IPS DF 19.7 (cell line): Measurements from ENCODE around the gene EIF2D.
"Not testable (repeated sequence)": the region's sequence is repeated elsewhere in the genome, so short reads cannot be mapped to it uniquely, and the experiment has no call there.

Experiments used
- DNase-seq: peaks from one replicate; pipeline ENCODE4 v3.0.0-alpha.2; 2013; ENCODE audit warnings: low read depth, low spot score

EIF2D gene

GRCh38 chr1:206612129-206612876, at the start of gene EIF2D:
Gene EIF2D (minus strand): TSS chr1:206612465. CDS start chr1:206612342, 123 bp downstream.
- DNase-seq, result no peak

GRCh38 chr1:206661161-206661820, 49.0 kb upstream of the EIF2D start:
- DNase-seq, result no peak

GRCh38 chr1:206660136-206660535, 47.9 kb upstream of the EIF2D start:
- DNase-seq, result no peak

GRCh38 chr1:206658981-206659273, 46.7 kb upstream of the EIF2D start:
- DNase-seq, result no peak

- no peak for DNase-seq
Observed at GRCh38 chr1:206658264-206658980, 46.2 kb upstream of the EIF2D start.

- no peak for DNase-seq
Observed at GRCh38 chr1:206657751-206658150, 45.5 kb upstream of the EIF2D start.

- DNase-seq, result no peak
Observed at GRCh38 chr1:206656936-206657335, 44.7 kb upstream of the EIF2D start.

GRCh38 chr1:206655471-206655882, 43.2 kb upstream of the EIF2D start:
- DNase-seq, result no peak

GRCh38 chr1:206654828-206655227, 42.6 kb upstream of the EIF2D start:
- DNase-seq, result no peak

GRCh38 chr1:206653715-206654459, 41.6 kb upstream of the EIF2D start:
- DNase-seq, result no peak

GRCh38 chr1:206651958-206652890, 40.0 kb upstream of the EIF2D start:
- no peak for DNase-seq

- DNase-seq, result no peak
Observed at GRCh38 chr1:206651014-206651413, 38.7 kb upstream of the EIF2D start.

GRCh38 chr1:206649261-206649921, 37.1 kb upstream of the EIF2D start:
- DNase-seq, result no peak

GRCh38 chr1:206647224-206647623, 35.0 kb upstream of the EIF2D start:
- DNase-seq, result no peak

GRCh38 chr1:206646504-206646903, 34.2 kb upstream of the EIF2D start:
- DNase-seq, result no peak

GRCh38 chr1:206643118-206643698, 30.9 kb upstream of the EIF2D start:
- no peak for DNase-seq

GRCh38 chr1:206642074-206642473, 29.8 kb upstream of the EIF2D start:
- not testable (repeated sequence) for DNase-seq

- DNase-seq, result no peak
Observed at GRCh38 chr1:206637605-206638004, 25.3 kb upstream of the EIF2D start.

- DNase-seq, result no peak
Observed at GRCh38 chr1:206636671-206637070, 24.4 kb upstream of the EIF2D start.

- no peak for DNase-seq
Observed at GRCh38 chr1:206635978-206636345, 23.7 kb upstream of the EIF2D start.
